Measurements from ENCODE around the gene PRKD1.

PRKD1 gene

DNA sequence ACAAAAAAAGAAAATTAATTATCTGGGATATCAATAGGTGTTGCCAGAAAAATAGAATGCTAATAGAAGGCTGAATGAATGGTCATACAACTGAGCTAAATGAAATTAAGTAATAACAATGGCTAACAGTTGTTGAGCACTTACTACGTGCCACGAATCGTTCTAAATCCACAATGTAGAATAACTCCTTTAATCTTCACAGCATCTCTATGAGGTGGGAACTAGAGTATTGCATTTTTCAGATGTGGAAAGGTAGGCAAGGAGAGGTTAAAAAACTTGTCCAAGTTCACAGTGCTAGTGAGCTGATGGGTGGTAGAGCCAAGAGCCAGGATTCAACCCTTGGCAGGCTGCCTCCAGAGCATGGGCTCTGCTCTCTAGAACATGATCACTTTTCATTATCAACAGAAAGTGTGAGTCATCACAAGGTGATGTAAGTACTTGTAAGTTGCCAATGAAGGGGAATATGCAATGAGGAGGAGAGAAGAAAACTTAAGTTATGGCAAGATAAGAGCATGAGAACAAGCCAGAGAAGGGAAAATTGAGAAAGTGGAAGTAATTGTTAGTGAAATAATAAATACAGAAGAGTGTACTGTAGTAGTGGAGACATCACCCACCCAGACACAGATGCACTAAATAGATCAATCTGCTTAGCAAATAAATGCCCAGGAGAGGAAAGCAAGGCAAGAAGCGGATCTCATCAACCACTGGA lies 122.1 kb downstream of the PRKD1 start:
- H3K9me3 ChIP-seq (ENCODE audit: control insufficient read depth, low read length) = no peaks in the 10 kb centered on the region
- H3K27me3 ChIP-seq (ENCODE audit: control insufficient read depth, insufficient read depth, low read length, poor library complexity, severe bottlenecking) = no peaks in the 10 kb centered on the region
- H3K36me3 ChIP-seq (ENCODE audit: control insufficient read depth, insufficient read depth, low read length) = no peaks in the 10 kb centered on the region
- no peak overlapping the region for H3K27ac ChIP-seq (ENCODE audit: insufficient read depth, low read depth, low read length, poor library complexity, severe bottlenecking)
- H3K4me1 ChIP-seq (ENCODE audit: control insufficient read depth, insufficient read depth, low read length) = no peaks in the 10 kb centered on the region
- WGBS, 2 experiments = 92 to 99% methylated on average over 1 to 4 of the region's 4 CpGs
- H3K4me3 ChIP-seq (ENCODE audit: insufficient read depth, low read depth, low read length) = no peak overlapping the region

DNA sequence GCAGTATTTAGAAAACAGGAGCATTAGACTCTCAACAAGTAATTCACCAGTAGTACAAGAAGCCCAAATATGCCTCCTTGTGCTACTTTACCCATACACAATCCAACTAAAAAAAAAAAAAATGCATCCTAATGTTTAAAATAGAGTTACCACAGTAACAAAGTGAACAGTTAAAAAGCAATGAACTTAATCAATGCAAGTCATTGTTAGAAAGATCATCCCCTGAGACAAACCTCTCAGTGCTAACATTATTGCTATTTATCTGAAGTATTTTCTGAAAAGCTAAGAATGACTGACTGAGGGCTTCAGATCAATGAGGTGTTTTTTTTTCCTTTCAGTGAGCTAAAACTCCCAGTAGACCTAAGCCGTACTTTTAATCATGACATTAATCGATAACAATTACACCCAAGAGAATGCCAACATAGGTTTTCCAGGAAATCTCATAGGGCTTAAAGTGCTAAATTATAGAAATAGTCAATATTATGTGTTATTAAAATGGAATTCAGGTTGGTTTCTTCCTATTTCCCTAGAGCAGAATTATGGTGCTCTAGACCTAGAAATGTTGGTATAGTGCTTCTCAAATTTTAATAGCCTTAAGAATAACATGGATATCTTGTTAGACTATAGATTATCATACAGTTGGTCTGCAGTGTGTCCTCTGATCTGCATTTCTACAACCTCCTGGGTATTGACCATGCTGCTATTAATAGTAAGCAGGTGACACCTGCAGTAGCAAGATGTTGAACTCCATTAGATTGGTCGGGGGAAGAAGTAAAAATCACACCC lies 123.0 kb downstream of the PRKD1 start:
- Histone ChIP-seq H3K27me3 (ENCODE audit: control insufficient read depth, insufficient read depth, low read length, poor library complexity, severe bottlenecking) (no peaks in the 10 kb centered on the region), H3K9me3 (ENCODE audit: control insufficient read depth, low read length) (no peaks in the 10 kb centered on the region), H3K36me3 (ENCODE audit: control insufficient read depth, insufficient read depth, low read length) (no peaks in the 10 kb centered on the region), H3K4me3 (ENCODE audit: insufficient read depth, low read depth, low read length) (no peak overlapping the region), H3K27ac (ENCODE audit: insufficient read depth, low read depth, low read length, poor library complexity, severe bottlenecking) (no peak overlapping the region), H3K4me1 (ENCODE audit: control insufficient read depth, insufficient read depth, low read length) (no peaks in the 10 kb centered on the region)
- WGBS, 2 experiments = 91 to 100% methylated on average over 1 to 3 of the region's 3 CpGs

DNA sequence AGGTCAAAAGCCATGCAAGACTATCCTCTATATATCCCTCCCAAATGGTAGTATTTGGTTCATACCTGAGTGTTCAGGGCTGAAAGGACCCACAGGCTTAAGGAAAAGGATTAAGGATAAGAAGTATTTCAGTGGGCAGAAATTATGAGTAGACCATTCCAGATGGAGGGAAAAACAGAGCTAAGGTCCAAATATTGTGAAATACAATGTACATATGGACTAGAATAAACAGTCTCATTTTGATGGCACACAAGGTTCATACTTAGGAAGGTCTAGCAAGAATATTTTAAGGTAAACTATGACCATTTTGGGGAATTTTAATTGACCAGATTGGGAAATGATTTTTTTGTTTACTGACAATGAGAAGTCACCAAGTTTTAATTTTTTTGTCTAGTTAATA lies 124.6 kb downstream of the PRKD1 start:
- H3K27me3 ChIP-seq (ENCODE audit: control insufficient read depth, insufficient read depth, low read length, poor library complexity, severe bottlenecking) = no peaks in the 10 kb centered on the region
- no peaks in the 10 kb centered on the region for H3K36me3 ChIP-seq (ENCODE audit: control insufficient read depth, insufficient read depth, low read length)
- no peak overlapping the region for H3K4me3 ChIP-seq (ENCODE audit: insufficient read depth, low read depth, low read length)
- H3K27ac ChIP-seq (ENCODE audit: insufficient read depth, low read depth, low read length, poor library complexity, severe bottlenecking) = no peak overlapping the region
- H3K9me3 ChIP-seq (ENCODE audit: control insufficient read depth, low read length) = no peaks in the 10 kb centered on the region
- no peaks in the 10 kb centered on the region for H3K4me1 ChIP-seq (ENCODE audit: control insufficient read depth, insufficient read depth, low read length)

- H3K9me3 ChIP-seq (ENCODE audit: control insufficient read depth, low read length) = no peaks in the 10 kb centered on the region
- no peaks in the 10 kb centered on the region for H3K4me1 ChIP-seq (ENCODE audit: control insufficient read depth, insufficient read depth, low read length)
- no peaks in the 10 kb centered on the region for H3K36me3 ChIP-seq (ENCODE audit: control insufficient read depth, insufficient read depth, low read length)
- H3K27ac ChIP-seq (ENCODE audit: insufficient read depth, low read depth, low read length, poor library complexity, severe bottlenecking) = no peak overlapping the region
- H3K27me3 ChIP-seq (ENCODE audit: control insufficient read depth, insufficient read depth, low read length, poor library complexity, severe bottlenecking) = no peaks in the 10 kb centered on the region
- no peak overlapping the region for H3K4me3 ChIP-seq (ENCODE audit: insufficient read depth, low read depth, low read length)
These were observed 125.4 kb downstream of the PRKD1 start for GRCh38 chr14:29802211-29802610.

- H3K4me1 ChIP-seq (ENCODE audit: control insufficient read depth, insufficient read depth, low read length) = no peaks in the 10 kb centered on the region
- H3K36me3 ChIP-seq (ENCODE audit: control insufficient read depth, insufficient read depth, low read length) = no peaks in the 10 kb centered on the region
- H3K9me3 ChIP-seq (ENCODE audit: control insufficient read depth, low read length) = no peaks in the 10 kb centered on the region
- H3K27me3 ChIP-seq (ENCODE audit: control insufficient read depth, insufficient read depth, low read length, poor library complexity, severe bottlenecking) = no peaks in the 10 kb centered on the region
- no peak overlapping the region for H3K27ac ChIP-seq (ENCODE audit: insufficient read depth, low read depth, low read length, poor library complexity, severe bottlenecking)
- no peak overlapping the region for H3K4me3 ChIP-seq (ENCODE audit: insufficient read depth, low read depth, low read length)
These were observed 126.7 kb downstream of the PRKD1 start for GRCh38 chr14:29800961-29801360.

DNA sequence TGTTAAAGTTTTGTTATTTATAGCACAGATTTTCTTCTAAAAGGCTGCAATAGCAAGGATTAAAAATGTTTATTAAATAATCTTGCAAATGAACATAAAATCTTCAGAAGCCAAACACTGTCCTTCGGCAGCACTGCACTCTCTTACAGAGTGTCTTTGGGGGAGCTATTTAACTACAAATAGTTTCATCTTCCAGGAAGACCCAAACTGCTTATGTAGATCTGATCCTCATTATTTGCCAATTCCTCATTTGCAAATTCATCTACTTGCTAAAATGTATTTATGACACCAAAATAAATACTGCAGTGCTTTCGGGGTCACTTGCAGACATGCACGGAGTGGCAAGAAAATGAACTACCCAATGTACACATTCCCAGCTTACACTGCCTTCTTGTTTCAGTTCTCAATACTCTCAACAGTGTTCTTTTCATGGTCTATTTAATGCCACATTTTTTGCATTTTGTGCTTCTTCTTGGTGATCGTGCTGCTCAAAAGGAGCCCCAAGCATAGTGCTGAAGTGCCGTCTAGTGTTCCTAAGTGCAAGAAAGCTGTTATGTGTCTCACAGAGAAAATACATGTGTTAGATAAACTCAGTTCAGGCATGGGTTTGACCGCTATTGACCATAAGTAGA lies 128.1 kb downstream of the PRKD1 start:
- no peaks in the 10 kb centered on the region for H3K9me3 ChIP-seq (ENCODE audit: control insufficient read depth, low read length)
- 91 to 92% methylated on average over 6 of the region's 6 CpGs for WGBS, 2 experiments
- H3K4me1 ChIP-seq (ENCODE audit: control insufficient read depth, insufficient read depth, low read length) = no peaks in the 10 kb centered on the region
- no peaks in the 10 kb centered on the region for H3K27me3 ChIP-seq (ENCODE audit: control insufficient read depth, insufficient read depth, low read length, poor library complexity, severe bottlenecking)
- no peaks in the 10 kb centered on the region for H3K36me3 ChIP-seq (ENCODE audit: control insufficient read depth, insufficient read depth, low read length)
- no peak overlapping the region for H3K4me3 ChIP-seq (ENCODE audit: insufficient read depth, low read depth, low read length)
- H3K27ac ChIP-seq (ENCODE audit: insufficient read depth, low read depth, low read length, poor library complexity, severe bottlenecking) = no peak overlapping the region

GRCh38 chr14:29798811-29799210 lies 128.8 kb downstream of the PRKD1 start:
- no peak overlapping the region for H3K27ac ChIP-seq (ENCODE audit: insufficient read depth, low read depth, low read length, poor library complexity, severe bottlenecking)
- no peaks in the 10 kb centered on the region for H3K9me3 ChIP-seq (ENCODE audit: control insufficient read depth, low read length)
- no peaks in the 10 kb centered on the region for H3K4me1 ChIP-seq (ENCODE audit: control insufficient read depth, insufficient read depth, low read length)
- 96 to 98% methylated on average over 2 of the region's 2 CpGs for WGBS, 2 experiments
- H3K27me3 ChIP-seq (ENCODE audit: control insufficient read depth, insufficient read depth, low read length, poor library complexity, severe bottlenecking) = no peaks in the 10 kb centered on the region
- H3K36me3 ChIP-seq (ENCODE audit: control insufficient read depth, insufficient read depth, low read length) = no peaks in the 10 kb centered on the region
- H3K4me3 ChIP-seq (ENCODE audit: insufficient read depth, low read depth, low read length) = no peak overlapping the region

- Histone ChIP-seq H3K4me1 (ENCODE audit: control insufficient read depth, insufficient read depth, low read length) (no peaks in the 10 kb centered on the region), H3K36me3 (ENCODE audit: control insufficient read depth, insufficient read depth, low read length) (no peaks in the 10 kb centered on the region), H3K9me3 (ENCODE audit: control insufficient read depth, low read length) (no peaks in the 10 kb centered on the region), H3K4me3 (ENCODE audit: insufficient read depth, low read depth, low read length) (no peak overlapping the region), H3K27ac (ENCODE audit: insufficient read depth, low read depth, low read length, poor library complexity, severe bottlenecking) (no peak overlapping the region), H3K27me3 (ENCODE audit: control insufficient read depth, insufficient read depth, low read length, poor library complexity, severe bottlenecking) (no peaks in the 10 kb centered on the region)
- 85 to 98% methylated on average over 2 of the region's 2 CpGs for WGBS, 2 experiments
These were observed 129.5 kb downstream of the PRKD1 start for GRCh38 chr14:29798108-29798663.

- Histone ChIP-seq H3K4me3 (ENCODE audit: insufficient read depth, low read depth, low read length) (no peak overlapping the region), H3K4me1 (ENCODE audit: control insufficient read depth, insufficient read depth, low read length) (no peaks in the 10 kb centered on the region), H3K27ac (ENCODE audit: insufficient read depth, low read depth, low read length, poor library complexity, severe bottlenecking) (no peak overlapping the region), H3K9me3 (ENCODE audit: control insufficient read depth, low read length) (no peaks in the 10 kb centered on the region), H3K36me3 (ENCODE audit: control insufficient read depth, insufficient read depth, low read length) (no peaks in the 10 kb centered on the region), H3K27me3 (ENCODE audit: control insufficient read depth, insufficient read depth, low read length, poor library complexity, severe bottlenecking) (no peaks in the 10 kb centered on the region)
- WGBS, 2 experiments = 83 to 88% methylated on average over 1 of the region's 2 CpGs
These were observed 130.8 kb downstream of the PRKD1 start for GRCh38 chr14:29796853-29797252.

DNA sequence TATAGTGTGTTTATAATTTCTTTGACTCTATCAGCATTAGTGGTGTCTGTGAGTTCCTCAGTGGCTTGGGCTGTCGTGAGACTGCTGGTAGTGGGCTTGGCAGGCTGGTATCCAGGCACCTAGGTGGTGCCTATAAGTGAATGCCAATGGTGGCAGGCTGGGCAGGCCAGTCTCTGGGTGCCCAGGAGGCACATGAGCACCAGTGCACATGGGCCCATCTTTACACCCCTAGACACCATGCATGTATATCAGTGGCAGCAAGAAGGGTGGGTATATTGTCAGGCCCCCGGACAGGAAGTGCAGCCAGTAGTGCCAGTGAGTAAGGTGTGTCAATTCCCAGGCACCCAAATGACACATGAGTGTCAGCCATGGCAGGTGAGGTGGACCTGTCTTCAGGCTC lies 138.2 kb downstream of the PRKD1 start:
- Histone ChIP-seq H3K27me3 (ENCODE audit: control insufficient read depth, insufficient read depth, low read length, poor library complexity, severe bottlenecking) (no peaks in the 10 kb centered on the region), H3K9me3 (ENCODE audit: control insufficient read depth, low read length) (no peaks in the 10 kb centered on the region), H3K4me3 (ENCODE audit: insufficient read depth, low read depth, low read length) (no peak overlapping the region), H3K36me3 (ENCODE audit: control insufficient read depth, insufficient read depth, low read length) (no peaks in the 10 kb centered on the region), H3K4me1 (ENCODE audit: control insufficient read depth, insufficient read depth, low read length) (no peaks in the 10 kb centered on the region), H3K27ac (ENCODE audit: insufficient read depth, low read depth, low read length, poor library complexity, severe bottlenecking) (no peak overlapping the region)
- 95 to 98% methylated on average over 2 of the region's 2 CpGs for WGBS, 2 experiments

Data from ectodermal cell (in vitro differentiated cells).